Left lung (tissue), 10 donors: ENCODE data around the gene CENPS. TPM values are rescaled to one million over a fixed set of nuclear protein-coding genes. Genes with fewer than 3 reads are reported as not detected.

ENCODE experiments used
- ATAC-seq: fragments of 200-7000 bp; cut with Tn5 transposase; one replicate; pipeline ENCODE4 v1.9.1; 2020; ENCODE audit warnings: moderate library complexity
- DNase-seq, 4 donors: peaks; one replicate each; pipeline ENCODE4 v3.0.0-alpha.2; 2013 to 2020
- H3K27ac ChIP-seq, 2 donors: fragments of 200-600 bp; sonication (generic) in 1 of 2; one replicate each; pipeline versions ENCODE4 v1.5.0 to v1.8.0; 2020 to 2021
- H3K27me3 ChIP-seq, 2 donors: fragments of 200-600 bp; sonication (generic) in 1 of 2; one replicate each; pipeline versions ENCODE4 v1.5.0 to v1.8.0; 2020 to 2021
- H3K36me3 ChIP-seq, 2 donors: fragments of 200-600 bp; sonication (generic) in 1 of 2; one replicate each; pipeline versions ENCODE4 v1.5.0 to v1.8.0; 2020 to 2021
- H3K4me1 ChIP-seq, 2 donors: fragments of 200-600 bp; one replicate each; pipeline ENCODE4 v1.8.0; 2021
- H3K4me3 ChIP-seq, 2 donors: fragments of 200-600 bp; sonication (generic) in 1 of 2; one replicate each; pipeline versions ENCODE4 v1.5.0 to v1.8.0; 2020 to 2021; ENCODE audit warnings: mild to moderate bottlenecking in 1 of 2
- H3K9me3 ChIP-seq, 2 donors: fragments of 200-600 bp; sonication (generic) in 1 of 2; one replicate each; pipeline versions ENCODE4 v1.5.0 to v1.8.0; 2020 to 2021
- intact Hi-C, 2 donors: fragments of 100-400 bp; cut with DNase I; formaldehyde crosslinking; loops; one replicate each; pipeline versions ENCODE4 v1.11.2 to v1.14.2; 2022
- polyA plus RNA-seq, 6 donors: library from polyadenylated mRNA; unstranded; fragments of 120-200 nt; gene quantifications; one replicate each; pipeline ENCODE4 v1.2.1, GENCODE V29; 2013; ENCODE audit not compliant: insufficient read length in 6 of 6
- total RNA-seq, 2 donors: library from RNA; stranded (reverse); fragmentation: NEBNext Ultra II Directional; extraction: Animal tissue kit (Norgen Biotek cat#: 25700); gene quantifications; one replicate each; pipeline ENCODE4 v1.2.1, GENCODE V29; 2021
- TF ChIP-seq, protein P1 (sequence below), 2 donors: fragments of 200-600 bp; sonication (generic) in 1 of 2; IDR thresholded peaks; one replicate each; pipeline versions ENCODE4 v1.5.0 to v1.8.0; 2021; ENCODE audit warnings: antibody characterized with exemption in 2 of 2
- donor health status: DM: no; HTN: yes; CAD: no.
- donor health status: DM: no; HTN: no; CAD: no.

CENPS gene
- total and polyA plus RNA-seq, 8 donors, result 13.5 to 23.1 (median 20.9) TPM

DNA sequence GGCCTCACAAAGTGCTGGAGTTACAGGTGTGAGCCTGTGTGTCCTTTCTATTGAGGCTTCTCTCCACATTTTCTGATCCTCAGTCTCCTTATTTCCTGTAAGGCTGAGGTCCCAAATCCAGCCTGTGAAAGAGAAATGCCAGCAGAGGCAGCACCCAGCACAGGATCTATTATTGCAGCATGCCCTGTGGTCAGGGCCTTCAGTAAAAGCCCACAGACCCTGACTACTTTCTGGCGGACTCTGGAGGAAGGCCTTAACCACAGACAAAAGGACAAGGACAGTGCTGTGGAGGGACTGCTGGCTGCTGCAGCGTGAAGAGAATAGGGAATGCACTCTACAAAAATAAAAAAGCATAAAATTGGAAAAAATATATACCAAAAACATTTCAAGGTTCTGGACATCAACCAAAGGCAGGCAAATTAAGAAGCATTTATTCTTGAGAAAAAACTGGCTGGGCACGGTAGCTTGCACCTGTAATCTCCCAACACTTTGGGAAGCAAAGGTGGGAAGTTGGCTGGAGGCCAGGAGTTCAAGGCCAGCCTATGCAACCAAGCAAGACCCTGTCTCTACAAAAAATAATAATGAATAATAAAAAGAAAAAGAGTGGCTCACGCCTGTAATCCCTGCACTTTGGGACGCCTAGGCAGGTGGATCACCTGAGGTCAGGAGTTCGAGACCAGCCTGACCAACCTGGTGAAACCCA is 40.8 kb upstream of the CENPS start:
- no peak for ATAC-seq
- Histone ChIP-seq H3K9me3 (peaks cover 0 to under 1% of the 10 kb centered on the region in 2 donors), H3K27ac (peak overlapping the region in 1 of 2 donors; percentile 91), H3K27me3 (no peaks in the 10 kb centered on the region), H3K4me3 (no peak overlapping the region), H3K4me1 (peaks cover 10 to 45% of the 10 kb centered on the region in 2 donors), H3K36me3 (no peaks in the 10 kb centered on the region)
- intact Hi-C loops, result no loop called here
- DNase-seq, result no peak
- TF ChIP-seq, protein P1, sequence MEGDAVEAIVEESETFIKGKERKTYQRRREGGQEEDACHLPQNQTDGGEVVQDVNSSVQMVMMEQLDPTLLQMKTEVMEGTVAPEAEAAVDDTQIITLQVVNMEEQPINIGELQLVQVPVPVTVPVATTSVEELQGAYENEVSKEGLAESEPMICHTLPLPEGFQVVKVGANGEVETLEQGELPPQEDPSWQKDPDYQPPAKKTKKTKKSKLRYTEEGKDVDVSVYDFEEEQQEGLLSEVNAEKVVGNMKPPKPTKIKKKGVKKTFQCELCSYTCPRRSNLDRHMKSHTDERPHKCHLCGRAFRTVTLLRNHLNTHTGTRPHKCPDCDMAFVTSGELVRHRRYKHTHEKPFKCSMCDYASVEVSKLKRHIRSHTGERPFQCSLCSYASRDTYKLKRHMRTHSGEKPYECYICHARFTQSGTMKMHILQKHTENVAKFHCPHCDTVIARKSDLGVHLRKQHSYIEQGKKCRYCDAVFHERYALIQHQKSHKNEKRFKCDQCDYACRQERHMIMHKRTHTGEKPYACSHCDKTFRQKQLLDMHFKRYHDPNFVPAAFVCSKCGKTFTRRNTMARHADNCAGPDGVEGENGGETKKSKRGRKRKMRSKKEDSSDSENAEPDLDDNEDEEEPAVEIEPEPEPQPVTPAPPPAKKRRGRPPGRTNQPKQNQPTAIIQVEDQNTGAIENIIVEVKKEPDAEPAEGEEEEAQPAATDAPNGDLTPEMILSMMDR (IDR thresholded peaks at IDR 0.05), result no peak

DNA sequence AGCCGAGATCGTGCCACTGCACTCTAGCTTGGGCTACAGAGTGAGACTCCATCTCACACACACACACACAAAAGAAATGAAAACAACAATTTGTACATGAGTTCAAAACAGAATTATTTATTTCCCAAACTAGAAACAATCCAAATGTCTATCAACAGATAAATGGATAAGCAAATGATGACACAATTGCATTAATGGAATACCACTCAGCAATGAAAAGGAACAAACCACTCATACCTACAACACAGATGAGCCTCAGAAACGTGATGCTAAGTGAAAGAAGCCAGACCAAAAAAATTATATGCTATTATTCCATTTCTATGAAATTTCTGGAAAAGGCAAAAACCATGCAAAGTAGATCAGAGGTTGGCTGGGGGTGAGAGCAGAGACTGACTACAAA is 33.4 kb upstream of the CENPS start:
- TF ChIP-seq, protein P1 (IDR thresholded peaks at IDR 0.05), result no peak
- no peaks in the 10 kb centered on the region for H3K27me3 ChIP-seq
- H3K9me3 ChIP-seq, result peaks cover 0 to 2% of the 10 kb centered on the region in 2 donors
- no peak overlapping the region for H3K27ac ChIP-seq
- DNase-seq (no peak), ATAC-seq (no peak)
- intact Hi-C loops, result no loop called here
- H3K4me3 ChIP-seq, result peak overlapping the region in 1 of 2 donors; percentile 84
- peaks cover 0 to 10% of the 10 kb centered on the region in 2 donors for H3K36me3 ChIP-seq
- peaks cover 0 to 38% of the 10 kb centered on the region in 2 donors for H3K4me1 ChIP-seq

DNA sequence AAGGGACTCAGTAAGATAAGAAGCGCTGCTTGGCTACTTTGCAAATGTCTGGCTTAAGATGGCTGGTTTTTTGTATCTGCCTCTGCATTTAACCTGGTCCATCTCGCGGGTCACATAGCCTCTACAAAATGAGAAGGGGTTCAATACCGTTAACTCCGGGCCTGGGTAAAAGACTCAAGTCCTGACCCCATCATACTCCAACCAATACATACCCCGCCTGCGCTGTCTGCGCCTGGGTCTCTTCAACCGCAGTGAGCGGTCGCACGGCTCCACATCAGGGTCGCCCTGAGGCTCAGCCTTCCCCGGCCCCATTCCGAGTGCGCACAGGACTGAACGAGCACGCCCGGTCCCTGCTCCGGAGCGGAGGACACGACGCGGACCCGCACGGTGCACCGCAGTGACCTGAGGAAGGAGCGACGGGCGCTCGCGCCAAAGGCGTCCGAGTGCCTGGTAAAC is 31.9 kb upstream of the CENPS start:
- peak overlapping the region; percentile 72 to 84 for H3K4me3 ChIP-seq
- intact Hi-C loops, result no loop called here
- H3K4me1 ChIP-seq, result peaks cover 0 to 51% of the 10 kb centered on the region in 2 donors
- H3K27ac ChIP-seq, result peak overlapping the region; percentile 39 to 97
- peaks cover 0 to 25% of the 10 kb centered on the region in 2 donors for H3K36me3 ChIP-seq
- ATAC-seq, result no peak
- no peak for DNase-seq
- H3K27me3 ChIP-seq, result no peaks in the 10 kb centered on the region
- H3K9me3 ChIP-seq, result peaks cover 0 to 2% of the 10 kb centered on the region in 2 donors
- TF ChIP-seq, protein P1 (IDR thresholded peaks at IDR 0.05), result no peak

DNA sequence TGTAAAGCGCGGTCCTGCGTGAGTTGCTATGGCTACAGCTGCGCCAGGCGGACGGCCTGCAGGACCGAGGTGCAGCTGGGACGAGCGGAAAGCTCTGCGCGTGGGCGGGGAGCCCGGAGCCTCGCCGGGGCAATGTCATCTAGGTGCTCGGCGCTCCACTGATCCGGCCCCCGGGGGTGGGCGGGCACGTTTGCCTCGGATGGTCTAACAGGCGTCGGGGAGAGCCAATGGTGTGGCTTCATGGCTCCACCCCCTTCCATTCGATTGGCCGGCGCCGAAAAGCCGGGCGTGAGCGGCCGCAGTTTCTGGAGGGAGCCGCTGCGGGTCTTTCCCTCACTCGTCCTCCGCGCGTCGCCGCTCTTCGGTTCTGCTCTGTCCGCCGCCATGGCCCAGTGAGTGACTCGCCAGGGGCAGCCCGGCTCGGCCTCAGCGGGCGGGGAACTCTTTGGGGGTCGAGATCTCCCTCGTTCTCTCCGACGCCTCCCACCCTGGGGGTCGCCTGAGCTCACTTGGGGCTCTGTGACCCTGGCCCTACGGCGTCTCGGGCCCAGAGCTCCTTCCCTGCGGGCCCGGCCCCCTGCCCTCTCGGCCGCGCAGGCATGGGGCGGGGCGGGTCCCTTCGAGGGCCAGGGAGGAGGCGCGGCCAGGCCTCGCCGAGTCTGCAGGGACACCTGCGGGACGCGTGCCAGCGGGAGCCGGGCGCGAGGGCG is 31.3 kb upstream of the CENPS start, which contains the start of gene PGD:
Gene PGD, plus strand, starts transcription at position 331 of the 710 bp plus-strand sequence. Its CDS starts 54 bp downstream, at position 385.
- Histone ChIP-seq H3K4me3 (peak within 1 kb of the TSS; percentile 72 to 84), H3K27me3 (no peaks in the 10 kb centered on the region), H3K36me3 (peaks cover 0 to 30% of the 10 kb centered on the region in 2 donors), H3K9me3 (peaks cover 0 to 2% of the 10 kb centered on the region in 2 donors), H3K27ac (peak within 1 kb of the TSS; percentile 91 to 97), H3K4me1 (peaks cover 0 to 55% of the 10 kb centered on the region in 2 donors)
- intact Hi-C loops, result no loop called here
- ATAC-seq, result peak; percentile 99
- TF ChIP-seq, protein P1 (IDR thresholded peaks at IDR 0.05), result no peak
- peak; percentile 93 to 100 (median 98) for DNase-seq

DNA sequence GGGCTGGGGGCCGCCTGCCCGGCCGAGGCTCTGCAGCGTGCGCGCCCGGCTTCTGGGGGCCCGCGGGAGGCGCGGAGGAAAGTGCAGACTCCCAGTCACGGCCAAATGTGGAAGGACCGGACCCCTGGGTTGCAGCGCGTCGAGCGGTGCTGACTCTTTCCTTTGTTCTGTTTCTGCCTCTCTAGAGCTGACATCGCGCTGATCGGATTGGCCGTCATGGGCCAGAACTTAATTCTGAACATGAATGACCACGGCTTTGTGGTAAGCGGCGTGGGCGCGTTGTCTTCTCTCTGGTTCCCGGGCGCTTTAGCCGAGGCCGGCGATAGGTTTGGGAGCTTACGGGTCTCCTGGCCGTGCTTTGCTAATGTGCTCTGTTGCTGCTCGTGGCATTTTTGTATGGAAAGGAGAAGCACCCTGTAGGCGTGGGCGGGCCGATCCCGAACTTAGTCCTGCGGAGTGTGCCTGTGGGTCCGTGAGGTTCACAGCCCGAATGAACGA is 30.7 kb upstream of the CENPS start:
- peak; percentile 4 for ATAC-seq

More for the DNA sequence above, 30.7 kb upstream of the CENPS start:
- peaks cover 0 to under 1% of the 10 kb centered on the region in 2 donors for H3K9me3 ChIP-seq
- intact Hi-C loops, result no loop called here
- H3K27ac ChIP-seq, result peak overlapping the region; percentile 91 to 97
- peak; percentile 19 to 86 (median 46) for DNase-seq
- H3K27me3 ChIP-seq, result no peaks in the 10 kb centered on the region
- H3K4me3 ChIP-seq, result peak overlapping the region; percentile 72 to 84
- TF ChIP-seq, protein P1 (IDR thresholded peaks at IDR 0.05), result no peak
- H3K4me1 ChIP-seq, result peaks cover 0 to 58% of the 10 kb centered on the region in 2 donors
- H3K36me3 ChIP-seq, result peaks cover 0 to 37% of the 10 kb centered on the region in 2 donors
